Measurements from ENCODE around the gene CDH6.

CDH6 gene

GRCh38 chr5:31204958-31205357 lies 11.5 kb downstream of the CDH6 start:
- no peak for DNase-seq (ENCODE audit: low read depth)

GRCh38 chr5:31208043-31208442 lies 14.6 kb downstream of the CDH6 start:
- no peak for DNase-seq (ENCODE audit: low read depth)

- DNase-seq (ENCODE audit: low read depth): no peak
Measured at GRCh38 chr5:31209334-31209733, 15.8 kb downstream of the CDH6 start.

- DNase-seq (ENCODE audit: low read depth): no peak
Measured at GRCh38 chr5:31211098-31211497, 17.6 kb downstream of the CDH6 start.

GRCh38 chr5:31213257-31213656 lies 19.8 kb downstream of the CDH6 start:
- no peak for DNase-seq (ENCODE audit: low read depth)

GRCh38 chr5:31213705-31214121 lies 20.2 kb downstream of the CDH6 start:
- DNase-seq (ENCODE audit: low read depth): no peak

GRCh38 chr5:31214229-31214628 lies 20.7 kb downstream of the CDH6 start:
- no peak for DNase-seq (ENCODE audit: low read depth)

- no peak for DNase-seq (ENCODE audit: low read depth)
Measured at GRCh38 chr5:31215236-31215635, 21.8 kb downstream of the CDH6 start.

- DNase-seq (ENCODE audit: low read depth): no peak
Measured at GRCh38 chr5:31217446-31217845, 24.0 kb downstream of the CDH6 start.

- DNase-seq (ENCODE audit: low read depth): no peak
Measured at GRCh38 chr5:31218978-31219377, 25.5 kb downstream of the CDH6 start.

GRCh38 chr5:31221001-31221400 lies 27.5 kb downstream of the CDH6 start:
- DNase-seq (ENCODE audit: low read depth): no peak

GRCh38 chr5:31225118-31225517 lies 31.6 kb downstream of the CDH6 start:
- DNase-seq (ENCODE audit: low read depth): no peak

- no peak for DNase-seq (ENCODE audit: low read depth)
Measured at GRCh38 chr5:31225613-31226012, 32.1 kb downstream of the CDH6 start.

- DNase-seq (ENCODE audit: low read depth): no peak
Measured at GRCh38 chr5:31226651-31227050, 33.2 kb downstream of the CDH6 start.

- DNase-seq (ENCODE audit: low read depth): no peak
Measured at GRCh38 chr5:31229266-31229665, 35.8 kb downstream of the CDH6 start.

GRCh38 chr5:31231177-31231838 lies 37.8 kb downstream of the CDH6 start:
- DNase-seq (ENCODE audit: low read depth): no peak

- DNase-seq (ENCODE audit: low read depth): no peak
Measured at GRCh38 chr5:31232273-31232888, 38.9 kb downstream of the CDH6 start.

- no peak for DNase-seq (ENCODE audit: low read depth)
Measured at GRCh38 chr5:31235381-31235780, 41.9 kb downstream of the CDH6 start.

- no peak for DNase-seq (ENCODE audit: low read depth)
Measured at GRCh38 chr5:31236339-31236738, 42.9 kb downstream of the CDH6 start.

- DNase-seq (ENCODE audit: low read depth): no peak
Measured at GRCh38 chr5:31237174-31237573, 43.7 kb downstream of the CDH6 start.

- no peak for DNase-seq (ENCODE audit: low read depth)
Measured at GRCh38 chr5:31238497-31238896, 45.0 kb downstream of the CDH6 start.

- DNase-seq (ENCODE audit: low read depth): no peak
Measured at GRCh38 chr5:31244921-31245320, 51.4 kb downstream of the CDH6 start.

GRCh38 chr5:31247381-31247780 lies 53.9 kb downstream of the CDH6 start:
- no peak for DNase-seq (ENCODE audit: low read depth)

- DNase-seq (ENCODE audit: low read depth): no peak
Measured at GRCh38 chr5:31250201-31250600, 56.7 kb downstream of the CDH6 start.
